NB4 (cell line): Measurements from ENCODE around the gene TMEM45A.

ENCODE experiments used
- DNase-seq: peaks from one replicate; pipeline ENCODE4 v3.0.0; 2010; ENCODE audit warnings: low read depth
- H3K4me3 ChIP-seq: one replicate; pipeline ENCODE4 v1.5.1; 2011; ENCODE audit warnings: mild to moderate bottlenecking, low read depth, low read length, moderate library complexity
- CTCF ChIP-seq: IDR thresholded peaks from one replicate; pipeline ENCODE4 v1.5.1; 2012; ENCODE audit warnings: low read depth, low read length
- MYC ChIP-seq: IDR thresholded peaks from 2 replicates; pipeline ENCODE4 v1.6.1; 2011; ENCODE audit warnings: low read depth, low read length
- POLR2A ChIP-seq: IDR thresholded peaks from 2 replicates; pipeline ENCODE4 v1.6.1; 2011; ENCODE audit warnings: mild to moderate bottlenecking; ENCODE audit not compliant: insufficient read length; ENCODE audit errors: extremely low read depth
- TF ChIP-seq, protein P1 (sequence below): IDR thresholded peaks from 2 replicates; pipeline ENCODE4 v1.6.1; 2011; ENCODE audit warnings: low read depth, low read length

The TMEM45A gene

DNA sequence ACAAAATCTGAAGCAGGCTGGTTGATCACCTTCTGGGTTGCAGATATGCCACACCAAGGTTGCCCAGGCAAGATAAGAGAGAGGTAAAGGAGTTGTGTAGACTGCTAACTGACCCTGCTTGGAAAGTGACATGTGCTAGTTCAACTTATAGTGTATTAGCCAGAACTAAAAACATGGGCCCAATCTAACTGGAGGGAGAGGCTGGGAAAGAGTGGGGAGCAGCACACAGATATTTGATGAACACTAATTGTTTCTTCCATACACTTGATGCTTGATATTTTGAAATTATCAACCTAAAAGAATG, 61.9 kb downstream of the TMEM45A start:
- TF ChIP-seq POLR2A: no peak
- no peak for TF ChIP-seq MYC
- TF ChIP-seq CTCF: no peak
- TF ChIP-seq, protein P1, sequence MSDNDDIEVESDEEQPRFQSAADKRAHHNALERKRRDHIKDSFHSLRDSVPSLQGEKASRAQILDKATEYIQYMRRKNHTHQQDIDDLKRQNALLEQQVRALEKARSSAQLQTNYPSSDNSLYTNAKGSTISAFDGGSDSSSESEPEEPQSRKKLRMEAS: no peak
- H3K4me3 ChIP-seq: no peak overlapping the region
- no peak for DNase-seq

- no peak for DNase-seq
- no peak overlapping the region for H3K4me3 ChIP-seq
- TF ChIP-seq MYC (no peak), CTCF (no peak), POLR2A (no peak)
- TF ChIP-seq, protein P1: no peak
Measured at GRCh38 chr3:100556673-100557310, 64.4 kb downstream of the TMEM45A start.

GRCh38 chr3:100558233-100558632, 65.8 kb downstream of the TMEM45A start:
- no peak overlapping the region for H3K4me3 ChIP-seq
- TF ChIP-seq, protein P1: no peak
- TF ChIP-seq POLR2A (no peak), MYC (no peak), CTCF (no peak)
- DNase-seq: no peak

GRCh38 chr3:100560426-100560825, 68.0 kb downstream of the TMEM45A start:
- TF ChIP-seq CTCF (no peak), MYC (no peak), POLR2A (no peak)
- TF ChIP-seq, protein P1: no peak
- H3K4me3 ChIP-seq: no peak overlapping the region
- no peak for DNase-seq

DNA sequence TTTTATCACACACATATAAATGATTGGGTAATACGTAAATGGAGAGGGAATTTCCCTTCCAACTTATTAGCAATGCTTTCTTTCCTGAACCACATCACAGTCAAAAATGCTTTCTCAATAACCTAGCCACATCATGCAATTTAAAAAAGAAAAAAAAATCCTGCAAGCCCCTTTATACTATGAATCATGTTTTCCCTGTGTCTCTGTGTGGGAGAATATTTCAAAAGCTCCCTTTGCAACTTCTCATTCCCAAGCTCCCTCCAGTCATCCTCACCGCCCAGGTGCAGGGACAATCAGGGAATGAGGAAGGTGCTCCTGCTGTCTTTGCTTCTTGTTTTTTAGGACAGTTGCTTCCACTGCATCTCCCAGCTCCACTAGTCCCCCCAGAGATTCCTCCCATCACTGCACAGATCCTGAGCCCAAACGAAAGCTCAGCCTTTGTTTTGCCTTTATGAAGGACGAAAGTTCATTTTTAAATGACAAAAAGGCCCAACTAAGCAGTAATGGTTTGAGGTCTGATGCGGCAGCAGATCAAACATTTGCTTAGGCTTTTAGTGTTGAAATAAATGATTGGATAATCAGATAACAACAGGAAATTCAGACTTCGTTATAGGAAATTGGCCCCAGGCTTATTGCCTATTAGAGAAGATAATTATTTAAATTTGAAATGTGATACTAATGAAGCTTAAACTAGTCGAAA, 69.2 kb downstream of the TMEM45A start:
- H3K4me3 ChIP-seq: no peak overlapping the region
- TF ChIP-seq, protein P1: no peak
- TF ChIP-seq CTCF: no peak
- no peak for TF ChIP-seq POLR2A
- no peak for TF ChIP-seq MYC
- DNase-seq: no peak
